ENCODE data around the gene TMEM187.

GRCh38 chrX:154019633-154020528 lies 47.3 kb downstream of the TMEM187 start, which contains the start of gene IRAK1:
- TF ChIP-seq GABPA (IDR thresholded peaks at IDR 0.05; ENCODE audit: low read depth) (no peak), ATF7 (IDR thresholded peaks at IDR 0.05; ENCODE audit: low read depth) (no peak), CTCF (IDR thresholded peaks at IDR 0.05 in 2 of 3, conservative IDR thresholded peaks at IDR 0.05 in 1 of 3; ENCODE audit: control insufficient read depth in 2 of 3, extremely low read depth in 1 of 3, insufficient read depth in 1 of 3, low read depth in 3 of 3, low read length in 3 of 3) (no peak; a peak in 1 of 6 replicates)

Data from GM12878 (cell line).